ENCODE results near the gene DNAH1.

DNAH1 gene

GRCh38 chr3:52429031-52429430 is 112.9 kb downstream of the DNAH1 start:
- ATAC-seq (no peak), DNase-seq (ENCODE audit: low spot score in 2 of 2) (no peak)
- Mint-ChIP-seq H3K4me1 (peaks cover 6% of the 10 kb centered on the region), H3K4me3 (no peak overlapping the region), H3K36me3 (no peaks in the 10 kb centered on the region), H3K27ac (no peak overlapping the region), H3K9me3 (no peaks in the 10 kb centered on the region)

DNA sequence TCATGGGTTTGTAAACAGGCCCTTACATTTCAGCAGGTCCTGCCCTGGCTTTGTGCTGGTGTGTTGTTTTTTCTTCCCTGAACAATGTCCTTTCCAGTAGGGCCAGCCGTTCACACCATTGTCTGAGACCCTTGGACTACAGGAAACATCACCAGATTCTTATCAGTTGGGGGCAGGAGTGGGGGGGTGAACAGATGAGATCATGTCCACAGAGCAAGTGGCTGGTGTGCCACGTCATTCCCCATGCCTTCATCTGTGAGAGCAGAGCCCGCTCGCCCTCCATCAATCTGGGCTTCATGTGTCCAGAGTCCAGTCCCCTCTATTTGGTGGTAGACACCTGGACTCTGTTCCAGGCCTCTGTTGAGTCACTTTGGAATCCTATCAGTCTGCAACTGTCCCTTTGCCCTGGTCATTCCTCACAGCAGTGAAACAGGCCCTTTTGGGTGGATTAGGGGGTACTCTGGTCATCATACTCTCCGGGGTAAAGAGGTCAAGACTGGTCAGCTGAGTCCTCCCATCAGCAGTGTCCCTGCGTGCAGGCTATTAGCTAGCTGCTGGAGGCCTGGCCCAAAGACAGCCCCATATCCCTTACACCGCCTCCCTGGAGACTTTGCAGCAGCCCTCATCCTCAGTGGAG is 113.8 kb downstream of the DNAH1 start:
- Mint-ChIP-seq H3K4me1 (peaks cover 6% of the 10 kb centered on the region), H3K36me3 (no peaks in the 10 kb centered on the region), H3K9me3 (no peaks in the 10 kb centered on the region), H3K4me3 (no peak overlapping the region), H3K27ac (peak overlapping the region; percentile 18)
- ATAC-seq = no peak
- no peak for DNase-seq (ENCODE audit: low spot score in 2 of 2)

- ATAC-seq (no peak), DNase-seq (ENCODE audit: low spot score in 2 of 2) (no peak)
- H3K36me3 Mint-ChIP-seq = no peaks in the 10 kb centered on the region
- H3K4me1 Mint-ChIP-seq = peaks cover 6% of the 10 kb centered on the region
- H3K27ac Mint-ChIP-seq = peak overlapping the region; percentile 18
- H3K9me3 Mint-ChIP-seq = no peaks in the 10 kb centered on the region
- H3K4me3 Mint-ChIP-seq = no peak overlapping the region
Measured at GRCh38 chr3:52430416-52430810, 114.3 kb downstream of the DNAH1 start.

DNA sequence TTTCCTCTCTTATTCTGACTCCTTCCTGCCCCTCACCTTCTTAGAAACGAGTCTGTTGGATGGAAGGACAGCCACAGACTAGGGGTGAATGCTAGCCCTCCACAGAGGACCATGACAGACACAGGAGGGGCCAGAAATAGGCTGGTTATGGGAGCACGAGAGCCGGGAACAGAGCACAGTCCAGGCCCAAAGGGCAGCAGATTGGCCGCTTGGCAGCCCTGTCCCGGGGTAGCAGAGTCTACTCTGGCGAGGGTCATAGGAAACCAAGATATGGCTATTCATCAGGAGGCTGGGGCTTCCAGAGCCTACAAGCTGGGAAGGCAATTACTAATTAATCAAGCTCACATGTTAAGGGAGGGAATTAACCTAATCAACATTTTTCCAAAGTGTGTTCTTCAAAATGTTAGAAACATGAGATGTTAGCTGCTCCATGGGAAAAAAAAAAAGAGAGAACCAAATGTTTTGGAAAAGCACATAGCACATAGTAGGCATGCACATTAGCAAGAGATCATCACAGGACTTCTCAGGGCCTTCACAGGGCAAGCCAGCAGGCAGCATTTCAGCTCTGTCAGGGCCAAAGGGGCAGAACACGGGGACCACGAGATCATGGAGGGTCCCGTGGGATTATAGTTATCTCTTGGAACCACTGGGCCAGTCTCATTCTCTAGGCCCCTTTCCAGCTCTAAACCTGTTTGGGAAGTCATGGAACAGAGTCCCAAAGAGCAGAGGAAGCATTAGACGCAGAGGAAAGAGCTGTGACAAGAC is 115.5 kb downstream of the DNAH1 start:
- ATAC-seq = no peak
- H3K4me1 Mint-ChIP-seq = peaks cover 6% of the 10 kb centered on the region
- no peaks in the 10 kb centered on the region for H3K36me3 Mint-ChIP-seq
- peak overlapping the region; percentile 41 for H3K27ac Mint-ChIP-seq
- no peak overlapping the region for H3K4me3 Mint-ChIP-seq
- H3K9me3 Mint-ChIP-seq = no peaks in the 10 kb centered on the region
- DNase-seq (ENCODE audit: low spot score in 2 of 2) = no peak

DNA sequence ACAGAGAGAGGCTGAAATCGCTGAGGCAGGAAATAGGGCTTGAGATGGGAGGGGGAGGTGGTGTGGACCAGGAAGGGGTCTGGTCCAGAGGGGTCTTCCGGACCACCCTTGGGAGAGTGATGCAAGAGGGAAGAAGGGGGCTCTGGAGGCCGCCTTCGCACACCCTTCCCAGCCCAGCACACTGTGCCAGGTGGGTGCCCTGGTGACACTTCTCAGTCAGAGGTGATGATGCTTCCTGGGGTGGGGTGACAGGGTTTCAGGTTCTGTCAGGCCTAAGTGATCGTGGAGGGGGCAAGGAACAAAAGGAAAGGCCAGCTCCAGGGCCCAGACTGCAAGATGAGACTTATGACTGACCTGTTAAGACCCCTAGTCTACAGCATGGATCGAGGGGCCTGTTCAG is 116.1 kb downstream of the DNAH1 start:
- peak; percentile 42 for ATAC-seq
- no peaks in the 10 kb centered on the region for H3K9me3 Mint-ChIP-seq
- no peak for DNase-seq (ENCODE audit: low spot score in 2 of 2)
- H3K4me1 Mint-ChIP-seq = peaks cover 6% of the 10 kb centered on the region
- no peak overlapping the region for H3K4me3 Mint-ChIP-seq
- no peaks in the 10 kb centered on the region for H3K36me3 Mint-ChIP-seq
- peak overlapping the region; percentile 41 for H3K27ac Mint-ChIP-seq

GRCh38 chr3:52432691-52433141 is 116.6 kb downstream of the DNAH1 start:
- no peak overlapping the region for H3K4me3 Mint-ChIP-seq
- H3K27ac Mint-ChIP-seq = peak overlapping the region; percentile 41
- no peaks in the 10 kb centered on the region for H3K9me3 Mint-ChIP-seq
- ATAC-seq (no peak), DNase-seq (ENCODE audit: low spot score in 2 of 2) (no peak)
- H3K4me1 Mint-ChIP-seq = peaks cover 6% of the 10 kb centered on the region
- no peaks in the 10 kb centered on the region for H3K36me3 Mint-ChIP-seq

DNA sequence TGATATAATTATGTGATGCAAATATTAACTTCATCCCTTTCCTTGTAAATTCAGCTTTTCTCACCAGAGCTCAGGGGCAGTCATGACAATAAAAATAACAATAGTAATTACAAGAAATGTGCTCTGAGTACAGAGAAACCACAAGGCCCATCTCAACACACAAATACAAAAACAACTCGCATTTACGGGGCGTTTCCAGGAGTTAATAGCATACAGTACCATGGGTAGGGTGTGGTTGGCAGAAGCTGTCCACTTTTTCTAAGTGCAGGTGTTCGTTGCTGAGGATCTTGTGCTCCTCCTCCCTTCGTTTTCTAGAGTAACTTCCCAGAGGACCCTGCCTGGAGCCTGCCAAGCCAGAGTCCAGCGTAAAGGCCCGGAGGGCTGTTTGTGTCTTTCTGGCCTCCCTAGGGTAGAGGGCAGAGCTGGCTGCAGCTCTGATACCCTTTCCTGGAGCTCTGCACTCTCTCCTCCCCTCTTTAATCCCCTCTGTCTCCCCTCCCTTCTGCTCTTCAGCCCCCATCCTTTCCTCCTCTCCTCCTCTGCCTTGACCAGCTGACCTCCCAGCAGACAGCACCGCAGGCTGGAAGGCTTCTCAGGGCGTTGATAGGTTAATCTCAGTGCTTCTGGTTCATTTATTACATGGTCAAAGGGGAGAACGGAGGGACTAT is 117.3 kb downstream of the DNAH1 start:
- Mint-ChIP-seq H3K36me3 (no peaks in the 10 kb centered on the region), H3K27ac (peak overlapping the region; percentile 58), H3K9me3 (no peaks in the 10 kb centered on the region), H3K4me3 (no peak overlapping the region), H3K4me1 (peaks cover 6% of the 10 kb centered on the region)
- peak; percentile 55 for ATAC-seq
- no peak for DNase-seq (ENCODE audit: low spot score in 2 of 2)

DNA sequence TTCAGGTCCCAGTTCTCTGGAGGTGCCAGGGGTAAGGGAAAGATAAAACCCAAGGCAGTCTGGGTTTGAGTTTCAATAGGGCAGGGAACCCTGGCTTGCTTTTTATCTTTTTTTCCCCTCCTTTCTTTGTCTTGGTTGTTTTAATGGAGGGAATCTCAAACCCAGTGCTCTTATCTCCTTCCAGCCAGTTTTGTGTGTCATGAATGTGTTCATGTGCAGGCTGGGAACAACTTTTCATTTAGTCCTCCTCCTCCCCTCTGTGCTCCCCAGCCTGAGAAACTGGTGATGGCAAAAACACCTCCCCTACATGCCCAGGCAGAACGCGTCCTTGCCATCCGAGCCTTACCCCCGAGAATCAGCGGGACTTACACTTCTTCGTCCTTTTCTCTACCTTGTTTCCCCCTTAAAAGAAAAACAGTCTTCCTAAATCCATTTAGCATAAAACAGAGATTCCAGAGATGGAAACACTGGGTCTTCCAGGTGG is 117.9 kb downstream of the DNAH1 start:
- Mint-ChIP-seq H3K4me3 (no peak overlapping the region), H3K4me1 (peaks cover 6% of the 10 kb centered on the region), H3K9me3 (no peaks in the 10 kb centered on the region), H3K36me3 (no peaks in the 10 kb centered on the region), H3K27ac (peak overlapping the region; percentile 58)
- ATAC-seq (no peak), DNase-seq (ENCODE audit: low spot score in 2 of 2) (no peak)

DNA sequence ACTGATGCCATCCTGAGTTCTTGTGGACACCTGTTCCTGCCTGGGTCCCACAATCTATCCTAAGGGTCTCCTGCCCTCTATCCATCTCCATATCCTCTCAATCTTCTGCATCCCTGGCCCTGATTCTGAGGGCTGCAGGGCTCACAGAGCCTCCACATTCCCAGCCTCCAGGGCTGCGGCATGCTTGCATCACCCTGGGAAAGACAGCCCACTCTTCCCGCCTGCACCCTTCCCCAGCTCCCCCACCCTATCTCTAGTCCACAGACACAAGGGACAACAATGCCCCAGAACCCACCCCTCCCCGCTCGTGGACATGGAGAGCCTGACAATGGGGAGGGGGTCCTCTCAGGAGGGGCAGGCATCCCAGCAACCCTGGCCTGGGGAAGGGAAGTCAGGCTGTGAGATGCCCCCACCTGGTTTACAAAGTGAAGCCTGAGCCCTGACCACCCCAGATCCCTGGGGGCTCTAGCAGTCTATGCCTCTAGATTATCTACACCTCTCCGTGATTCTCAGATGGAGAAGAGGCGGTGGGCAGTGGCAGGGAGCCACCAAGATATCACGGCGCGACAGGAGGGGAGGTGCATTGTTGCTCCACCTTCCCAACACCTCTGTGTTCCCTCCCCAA is 118.5 kb downstream of the DNAH1 start:
- Mint-ChIP-seq H3K9me3 (no peaks in the 10 kb centered on the region), H3K4me3 (no peak overlapping the region), H3K36me3 (no peaks in the 10 kb centered on the region), H3K27ac (no peak overlapping the region), H3K4me1 (peaks cover 6% of the 10 kb centered on the region)
- no peak for ATAC-seq
- no peak for DNase-seq (ENCODE audit: low spot score in 2 of 2)

- Mint-ChIP-seq H3K4me3 (no peak overlapping the region), H3K4me1 (peaks cover 6% of the 10 kb centered on the region), H3K9me3 (no peaks in the 10 kb centered on the region), H3K36me3 (no peaks in the 10 kb centered on the region), H3K27ac (no peak overlapping the region)
- DNase-seq (ENCODE audit: low spot score in 2 of 2) (no peak), ATAC-seq (no peak)
Measured at GRCh38 chr3:52435246-52436101, 119.4 kb downstream of the DNAH1 start.

GRCh38 chr3:52436500-52437149 is 120.5 kb downstream of the DNAH1 start:
- no peak for DNase-seq (ENCODE audit: low spot score in 2 of 2)
- H3K36me3 Mint-ChIP-seq = no peaks in the 10 kb centered on the region
- no peak for ATAC-seq
- peaks cover 6% of the 10 kb centered on the region for H3K4me1 Mint-ChIP-seq
- H3K4me3 Mint-ChIP-seq = no peak overlapping the region
- peak overlapping the region; percentile 43 for H3K27ac Mint-ChIP-seq
- H3K9me3 Mint-ChIP-seq = no peaks in the 10 kb centered on the region

DNA sequence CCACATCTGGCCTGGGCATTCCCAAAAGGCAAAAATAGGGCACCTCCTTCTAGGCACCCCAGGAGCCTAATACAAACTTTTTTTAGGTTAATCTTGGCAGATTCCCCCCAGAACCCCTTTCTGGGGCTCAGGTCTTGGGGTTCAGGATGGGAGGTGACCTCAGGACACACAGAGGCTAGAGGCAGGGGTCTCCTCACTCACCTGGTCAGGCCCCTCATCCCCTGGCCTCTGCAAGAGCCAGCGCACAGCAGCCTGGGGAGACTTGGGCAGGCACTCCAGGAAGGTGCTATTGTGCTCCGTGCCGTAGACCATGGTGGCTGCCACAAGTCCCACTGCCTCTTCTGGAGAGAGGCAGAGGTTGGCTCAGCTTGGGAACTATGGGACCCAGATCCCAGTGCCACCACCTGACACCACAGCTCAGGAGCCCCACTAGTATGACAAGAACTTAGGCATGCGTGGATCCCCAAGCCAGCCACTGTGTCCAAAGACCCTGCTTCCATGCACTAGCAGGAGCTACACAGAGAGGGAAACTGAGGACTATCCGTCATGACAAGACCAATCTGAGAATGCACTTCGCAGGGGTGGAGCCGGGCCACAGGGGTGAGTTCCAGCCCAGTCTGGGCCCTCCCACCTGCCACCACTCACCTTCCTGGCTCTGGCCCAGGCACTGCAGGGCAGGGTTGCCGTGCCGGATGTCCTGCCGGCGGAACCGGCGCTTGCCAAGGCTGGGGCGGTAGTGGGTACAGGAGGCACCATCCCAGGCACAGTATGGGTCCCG is 121.4 kb downstream of the DNAH1 start:
- no peaks in the 10 kb centered on the region for H3K4me1 Mint-ChIP-seq
- no peaks in the 10 kb centered on the region for H3K36me3 Mint-ChIP-seq
- H3K9me3 Mint-ChIP-seq = no peaks in the 10 kb centered on the region
- no peak for DNase-seq (ENCODE audit: low spot score in 2 of 2)
- no peak for ATAC-seq
- H3K27ac Mint-ChIP-seq = peak overlapping the region; percentile 43
- no peak overlapping the region for H3K4me3 Mint-ChIP-seq

DNA sequence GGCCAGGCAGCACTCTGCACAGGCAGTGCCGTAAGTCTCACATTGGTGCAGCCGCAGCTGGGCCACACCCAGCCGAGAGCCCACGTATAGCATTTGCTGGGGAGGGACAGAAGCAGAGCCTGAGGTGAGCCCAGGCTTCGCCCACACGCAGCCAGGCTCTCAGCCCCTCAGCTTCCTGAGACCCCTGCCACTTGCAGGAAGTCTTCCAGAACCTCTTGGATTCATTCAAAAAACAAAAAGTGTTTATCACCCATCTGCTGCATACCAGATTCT is 121.9 kb downstream of the DNAH1 start:
- H3K27ac Mint-ChIP-seq = no peak overlapping the region
- DNase-seq (ENCODE audit: low spot score in 2 of 2) (no peak), ATAC-seq (no peak)
- no peaks in the 10 kb centered on the region for H3K4me1 Mint-ChIP-seq
- no peaks in the 10 kb centered on the region for H3K36me3 Mint-ChIP-seq
- H3K4me3 Mint-ChIP-seq = no peak overlapping the region
- no peaks in the 10 kb centered on the region for H3K9me3 Mint-ChIP-seq
